Mammary epithelial cell (primary cell): ENCODE results near the gene SEC14L5.

Source experiments
- EZH2 ChIP-seq: IDR thresholded peaks from 2 replicates; pipeline ENCODE4 v1.6.1; 2012; ENCODE audit warnings: low read length, inconsistent platforms, borderline replicate concordance
- TF ChIP-seq, protein P1 (sequence below), 2 donors: IDR thresholded peaks in 1 of 2; conservative IDR thresholded peaks in 1 of 2; 2 replicates each; pipeline ENCODE4 v1.5.1; 2011 to 2012; ENCODE audit warnings: inconsistent platforms in 2 of 2, low read length in 2 of 2, mild to moderate bottlenecking in 2 of 2, control low read depth in 1 of 2, low read depth in 1 of 2; ENCODE audit not compliant: insufficient read depth in 1 of 2; ENCODE audit errors: extremely low read depth in 1 of 2

DNA sequence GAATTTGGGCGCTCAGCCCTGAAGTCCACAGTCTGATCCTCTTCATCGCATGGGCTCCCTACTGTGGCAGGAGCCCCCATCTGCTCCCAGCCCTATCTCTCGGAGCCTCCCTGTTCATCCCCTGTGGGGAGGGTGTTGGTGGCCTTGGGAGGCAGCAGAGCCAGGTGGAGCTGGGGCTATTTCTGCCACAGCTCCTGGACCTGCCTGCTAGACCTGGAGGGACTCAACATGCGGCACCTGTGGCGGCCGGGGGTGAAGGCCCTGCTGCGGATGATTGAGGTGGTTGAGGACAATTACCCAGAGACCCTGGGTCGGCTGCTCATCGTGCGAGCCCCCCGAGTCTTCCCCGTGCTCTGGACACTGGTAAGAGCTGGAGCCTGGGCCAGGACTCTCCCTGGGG is 45.1 kb downstream of the SEC14L5 start:
- TF ChIP-seq, protein P1, sequence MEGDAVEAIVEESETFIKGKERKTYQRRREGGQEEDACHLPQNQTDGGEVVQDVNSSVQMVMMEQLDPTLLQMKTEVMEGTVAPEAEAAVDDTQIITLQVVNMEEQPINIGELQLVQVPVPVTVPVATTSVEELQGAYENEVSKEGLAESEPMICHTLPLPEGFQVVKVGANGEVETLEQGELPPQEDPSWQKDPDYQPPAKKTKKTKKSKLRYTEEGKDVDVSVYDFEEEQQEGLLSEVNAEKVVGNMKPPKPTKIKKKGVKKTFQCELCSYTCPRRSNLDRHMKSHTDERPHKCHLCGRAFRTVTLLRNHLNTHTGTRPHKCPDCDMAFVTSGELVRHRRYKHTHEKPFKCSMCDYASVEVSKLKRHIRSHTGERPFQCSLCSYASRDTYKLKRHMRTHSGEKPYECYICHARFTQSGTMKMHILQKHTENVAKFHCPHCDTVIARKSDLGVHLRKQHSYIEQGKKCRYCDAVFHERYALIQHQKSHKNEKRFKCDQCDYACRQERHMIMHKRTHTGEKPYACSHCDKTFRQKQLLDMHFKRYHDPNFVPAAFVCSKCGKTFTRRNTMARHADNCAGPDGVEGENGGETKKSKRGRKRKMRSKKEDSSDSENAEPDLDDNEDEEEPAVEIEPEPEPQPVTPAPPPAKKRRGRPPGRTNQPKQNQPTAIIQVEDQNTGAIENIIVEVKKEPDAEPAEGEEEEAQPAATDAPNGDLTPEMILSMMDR (conservative IDR thresholded peaks at IDR 0.05 in 1 of 2, IDR thresholded peaks at IDR 0.05 in 1 of 2; ENCODE audit: extremely low read depth in 1 of 2, insufficient read depth in 1 of 2, low read depth in 1 of 2, low read length in 2 of 2) = no peak
- TF ChIP-seq EZH2 = no peak
